Gastroesophageal sphincter (tissue), 3 donors: ENCODE measurements around the gene IRF2.

Experiments
- POLR2A ChIP-seq, 2 donors: fragments of 450-650 bp; IDR thresholded peaks; one replicate each; pipeline ENCODE4 v1.6.1; 2017; ENCODE audit warnings: antibody characterized with exemption in 2 of 2, mild to moderate bottlenecking in 2 of 2, moderate library complexity in 1 of 2
- POLR2AphosphoS5 ChIP-seq: sonication (generic); formaldehyde crosslinking; IDR thresholded peaks from one replicate; pipeline ENCODE4 v1.6.1; 2017; ENCODE audit warnings: antibody characterized with exemption
- TF ChIP-seq, protein P1 (sequence below), 4 experiments: fragments of 200-600 bp in 2 of 4; fragments of 450-650 bp in 2 of 4; sonication (generic) in 1 of 4; IDR thresholded peaks; one replicate each; pipeline ENCODE4 v1.5.1; 2017 to 2019; ENCODE audit warnings: antibody characterized with exemption in 4 of 4, mild to moderate bottlenecking in 2 of 4, moderate library complexity in 2 of 4

DNA sequence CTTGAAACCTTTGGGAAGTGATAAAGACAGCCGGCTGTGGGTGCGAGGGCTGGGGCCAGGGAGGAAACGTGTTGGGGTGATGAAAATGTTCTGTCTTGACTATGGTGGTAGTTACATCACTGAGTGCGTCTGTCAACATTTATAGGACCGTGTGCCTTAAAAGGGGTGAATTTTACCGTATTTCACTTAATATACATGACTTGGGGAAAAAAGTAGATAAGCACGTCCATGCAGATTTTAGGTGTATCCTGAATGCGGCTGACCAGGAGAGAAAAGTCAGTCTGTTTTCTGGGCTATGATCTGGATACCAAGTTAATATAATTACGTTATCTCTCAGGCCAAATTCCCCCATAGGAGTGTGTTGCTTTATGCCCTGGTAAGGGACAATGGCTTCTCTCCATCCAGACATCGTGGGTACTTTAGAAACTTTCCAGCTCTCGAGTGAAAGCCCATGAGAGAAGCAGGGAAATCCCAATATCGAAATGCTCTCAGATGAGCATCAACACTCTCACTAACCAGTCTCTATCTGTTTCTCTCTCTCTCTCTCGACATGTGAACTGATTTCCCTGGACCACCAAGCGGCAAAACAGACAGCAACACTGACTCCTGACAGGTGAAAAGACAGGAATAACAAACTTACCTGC lies 71.5 kb downstream of the IRF2 start:
- TF ChIP-seq, protein P1, sequence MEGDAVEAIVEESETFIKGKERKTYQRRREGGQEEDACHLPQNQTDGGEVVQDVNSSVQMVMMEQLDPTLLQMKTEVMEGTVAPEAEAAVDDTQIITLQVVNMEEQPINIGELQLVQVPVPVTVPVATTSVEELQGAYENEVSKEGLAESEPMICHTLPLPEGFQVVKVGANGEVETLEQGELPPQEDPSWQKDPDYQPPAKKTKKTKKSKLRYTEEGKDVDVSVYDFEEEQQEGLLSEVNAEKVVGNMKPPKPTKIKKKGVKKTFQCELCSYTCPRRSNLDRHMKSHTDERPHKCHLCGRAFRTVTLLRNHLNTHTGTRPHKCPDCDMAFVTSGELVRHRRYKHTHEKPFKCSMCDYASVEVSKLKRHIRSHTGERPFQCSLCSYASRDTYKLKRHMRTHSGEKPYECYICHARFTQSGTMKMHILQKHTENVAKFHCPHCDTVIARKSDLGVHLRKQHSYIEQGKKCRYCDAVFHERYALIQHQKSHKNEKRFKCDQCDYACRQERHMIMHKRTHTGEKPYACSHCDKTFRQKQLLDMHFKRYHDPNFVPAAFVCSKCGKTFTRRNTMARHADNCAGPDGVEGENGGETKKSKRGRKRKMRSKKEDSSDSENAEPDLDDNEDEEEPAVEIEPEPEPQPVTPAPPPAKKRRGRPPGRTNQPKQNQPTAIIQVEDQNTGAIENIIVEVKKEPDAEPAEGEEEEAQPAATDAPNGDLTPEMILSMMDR (IDR thresholded peaks at IDR 0.05): no peak
- TF ChIP-seq POLR2A (IDR thresholded peaks at IDR 0.05) (no peak), POLR2AphosphoS5 (no peak)
